GM12891 (cell line): Measurements from ENCODE around the gene C6orf52.
A peak's percentile ranks its signal among the peaks of the same experiment; 100 is the strongest.

ENCODE experiments used
- DNase-seq: peaks from one replicate; pipeline ENCODE4 v3.0.0; 2011; ENCODE audit warnings: low spot score; ENCODE audit not compliant: insufficient read length
- FAIRE-seq: peaks from 2 replicates; lab custom pipeline; 2011; peaks lifted over from hg19 to GRCh38; lab: Jason Lieb, UNC
- PAX5 ChIP-seq: IDR thresholded peaks from 2 replicates; pipeline ENCODE4 v1.6.1; 2011; ENCODE audit warnings: low read length, moderate library complexity, mild to moderate bottlenecking; ENCODE audit not compliant: insufficient read depth, severe bottlenecking
- POLR2A ChIP-seq: IDR thresholded peaks from 2 replicates; pipeline ENCODE4 v1.6.1; 2011; ENCODE audit warnings: low read depth, low read length, control low read depth
- POLR2AphosphoS5 ChIP-seq: IDR thresholded peaks from 2 replicates; pipeline ENCODE4 v1.6.1; 2011; ENCODE audit warnings: low read depth, low read length, control low read depth
- POU2F2 ChIP-seq: IDR thresholded peaks from 2 replicates; pipeline ENCODE4 v1.6.1; 2011; ENCODE audit warnings: low read depth, mild to moderate bottlenecking, control low read depth, low read length, moderate library complexity
- SPI1 ChIP-seq: IDR thresholded peaks from 2 replicates; pipeline ENCODE4 v1.6.1; 2011; ENCODE audit warnings: low read depth, low read length, control low read depth
- TAF1 ChIP-seq: IDR thresholded peaks from 2 replicates; pipeline ENCODE4 v1.6.1; 2011; ENCODE audit warnings: low read depth, low read length, control low read depth

The C6orf52 gene

DNA sequence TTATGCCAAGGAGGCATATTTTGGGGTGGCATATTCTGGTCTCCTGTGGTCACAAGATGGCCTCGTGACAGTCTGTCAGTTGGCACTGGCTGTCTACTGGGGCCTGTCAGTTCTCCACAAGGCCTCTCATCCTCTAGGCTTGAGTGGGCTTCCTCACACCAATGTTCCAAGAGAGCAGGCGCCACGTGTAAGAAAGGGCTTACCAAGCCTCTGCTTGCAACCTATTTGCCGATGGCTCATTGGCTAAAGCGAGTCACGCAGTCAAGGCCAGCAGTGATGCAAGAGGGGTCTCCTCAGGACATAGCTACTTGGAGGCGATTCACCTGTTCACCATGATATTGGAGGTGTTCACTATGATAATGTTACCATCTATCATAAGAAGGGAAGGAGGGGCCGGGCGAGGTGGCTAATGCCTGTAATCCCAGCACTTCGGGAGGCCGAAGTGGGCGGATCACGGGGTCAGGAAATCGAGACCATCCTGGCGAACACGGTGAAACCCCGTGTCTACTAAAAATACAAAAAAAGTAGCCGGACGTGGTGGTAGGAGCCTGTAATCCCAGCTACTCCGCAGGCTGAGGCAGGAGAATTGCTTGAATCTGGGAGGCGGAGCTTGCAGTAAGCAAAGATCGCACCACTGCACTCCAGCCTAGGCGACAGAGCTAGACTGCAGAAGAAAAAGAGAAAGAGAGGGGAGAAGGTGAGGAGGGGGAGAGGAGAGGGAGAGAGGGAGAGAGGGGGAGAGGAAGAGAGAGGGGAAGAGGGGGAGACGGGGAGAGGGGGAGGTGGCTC lies 35.3 kb downstream of the C6orf52 start:
- no peak for FAIRE-seq
- DNase-seq = no peak
- no peak for TF ChIP-seq POLR2AphosphoS5
- no peak for TF ChIP-seq POLR2A
- no peak for TF ChIP-seq PAX5
- TF ChIP-seq TAF1 = no peak
- no peak for TF ChIP-seq SPI1
- no peak for TF ChIP-seq POU2F2

- FAIRE-seq (peak; percentile 80), DNase-seq (peak; percentile 21)
- no peak for TF ChIP-seq TAF1
- TF ChIP-seq POU2F2 = no peak
- TF ChIP-seq POLR2AphosphoS5 = no peak
- TF ChIP-seq POLR2A = no peak
- TF ChIP-seq PAX5 = no peak
- TF ChIP-seq SPI1 = no peak
Measured at GRCh38 chr6:10655508-10656055, 38.8 kb downstream of the C6orf52 start.

GRCh38 chr6:10644225-10644624 lies 50.2 kb downstream of the C6orf52 start:
- DNase-seq (no peak), FAIRE-seq (no peak)
- TF ChIP-seq POLR2AphosphoS5 = no peak
- TF ChIP-seq PAX5 = no peak
- TF ChIP-seq SPI1 = no peak
- no peak for TF ChIP-seq POU2F2
- TF ChIP-seq TAF1 = no peak
- no peak for TF ChIP-seq POLR2A

GRCh38 chr6:10643201-10643651 lies 51.2 kb downstream of the C6orf52 start:
- FAIRE-seq (peak; percentile 81), DNase-seq (no peak)
- TF ChIP-seq POU2F2 (no peak), SPI1 (peak; percentile 98)

- no peak for DNase-seq
- FAIRE-seq = no peak
- TF ChIP-seq TAF1 = no peak
- no peak for TF ChIP-seq POLR2A
- no peak for TF ChIP-seq SPI1
- no peak for TF ChIP-seq POU2F2
- no peak for TF ChIP-seq PAX5
- TF ChIP-seq POLR2AphosphoS5 = no peak
Measured at GRCh38 chr6:10641528-10641927, 52.9 kb downstream of the C6orf52 start.

- no peak for TF ChIP-seq POLR2AphosphoS5
- no peak for TF ChIP-seq SPI1
- TF ChIP-seq PAX5 = no peak
- no peak for DNase-seq
- FAIRE-seq = no peak
Measured at GRCh38 chr6:10640412-10640811, 54.0 kb downstream of the C6orf52 start.

GRCh38 chr6:10633216-10633615 lies 61.2 kb downstream of the C6orf52 start:
- FAIRE-seq (peak; percentile 90), DNase-seq (peak; percentile 36)
- TF ChIP-seq POU2F2 = no peak
- TF ChIP-seq SPI1 = peak; percentile 88
- TF ChIP-seq PAX5 = no peak
- TF ChIP-seq POLR2A = no peak
- TF ChIP-seq TAF1 = no peak

- TF ChIP-seq TAF1 (no peak), POLR2AphosphoS5 (no peak), POU2F2 (no peak), SPI1 (no peak), POLR2A (no peak), PAX5 (no peak)
- no peak for FAIRE-seq
- no peak for DNase-seq
Measured at GRCh38 chr6:10630178-10630577, 64.2 kb downstream of the C6orf52 start.

- no peak for FAIRE-seq
- no peak for DNase-seq
- TF ChIP-seq TAF1 (no peak), POLR2A (no peak), POU2F2 (no peak), SPI1 (no peak), PAX5 (no peak), POLR2AphosphoS5 (no peak)
Measured at GRCh38 chr6:10627800-10628199, 66.6 kb downstream of the C6orf52 start.

DNA sequence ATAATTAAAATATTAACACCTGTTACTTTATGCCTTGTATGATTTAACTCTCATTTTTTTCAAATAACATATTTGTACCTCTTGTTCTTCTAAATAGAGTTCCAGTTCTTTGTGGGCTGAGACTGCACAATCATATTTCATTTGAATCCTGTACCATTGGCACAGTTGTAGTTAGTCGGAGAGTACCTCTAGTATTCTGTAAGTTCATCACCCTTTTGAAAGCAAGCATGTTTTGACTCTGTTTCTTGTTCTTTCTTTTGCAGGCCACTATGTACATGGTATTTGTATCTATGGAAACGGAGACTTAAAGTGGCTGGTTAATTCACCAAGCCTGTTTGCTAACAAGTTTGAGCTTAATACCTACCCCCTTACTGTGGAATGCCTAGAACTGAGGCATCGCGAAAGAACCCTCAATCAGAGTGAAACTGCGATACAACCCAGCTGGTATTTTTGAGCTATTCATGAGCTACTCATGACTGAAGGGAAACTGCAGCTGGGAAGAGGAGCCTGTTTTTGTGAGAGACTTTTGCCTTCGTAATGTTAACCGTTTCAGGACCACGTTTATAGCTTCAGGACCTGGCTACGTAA lies 68.2 kb downstream of the C6orf52 start:
- peak; percentile 5 for FAIRE-seq
- TF ChIP-seq POU2F2 = no peak
- TF ChIP-seq POLR2AphosphoS5 = no peak
- no peak for TF ChIP-seq SPI1
- no peak for TF ChIP-seq TAF1
- TF ChIP-seq POLR2A = no peak
- TF ChIP-seq PAX5 = no peak
- DNase-seq = no peak
